Astrocyte of the spinal cord (primary cell): ENCODE results near the gene CACNA1F.

Experiments
- DNase-seq: peaks from one replicate; pipeline ENCODE4 v3.0.0; 2011; ENCODE audit warnings: low read depth, low spot score
- H3K4me3 ChIP-seq: 2 replicates; pipeline ENCODE4 v1.5.1; 2011; ENCODE audit warnings: low read depth, mild to moderate bottlenecking, low read length, moderate library complexity
- CTCF ChIP-seq: IDR thresholded peaks from 2 replicates; pipeline ENCODE4 v1.5.1; 2012; ENCODE audit warnings: low read depth, mild to moderate bottlenecking, low read length, inconsistent platforms
- in situ Hi-C: cut with HindIII; loops from 2 replicates; pipeline ENCODE4 v1.10.0; 2017; ENCODE audit warnings: low sequenced_read_pairs

The CACNA1F gene

DNA sequence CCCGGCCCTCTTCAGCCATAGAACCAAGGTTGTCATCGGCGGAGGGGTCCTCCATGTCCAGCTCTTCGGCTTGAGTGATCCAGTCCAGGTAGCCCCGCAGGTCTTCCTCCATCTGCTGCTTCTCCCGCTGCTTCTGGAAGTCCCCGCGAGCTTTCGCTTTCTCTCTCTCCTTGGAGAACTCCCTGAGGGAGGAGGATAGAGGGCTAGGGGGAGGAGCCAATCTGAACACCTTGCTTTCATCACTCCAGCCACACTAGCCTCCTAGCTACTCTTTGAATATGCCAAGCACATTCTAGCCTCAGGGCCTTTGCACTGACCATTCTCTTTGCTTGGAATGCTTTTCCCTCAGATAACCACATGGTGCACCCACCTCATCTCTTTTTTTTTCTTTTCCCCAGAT, 6.2 kb downstream of the CACNA1F start:
- H3K4me3 ChIP-seq = no peak overlapping the region
- no peak for TF ChIP-seq CTCF
- no peak for DNase-seq
- in situ Hi-C loops = no loop called here

GRCh38 chrX:49225858-49226257, 7.3 kb downstream of the CACNA1F start:
- TF ChIP-seq CTCF = no peak

DNA sequence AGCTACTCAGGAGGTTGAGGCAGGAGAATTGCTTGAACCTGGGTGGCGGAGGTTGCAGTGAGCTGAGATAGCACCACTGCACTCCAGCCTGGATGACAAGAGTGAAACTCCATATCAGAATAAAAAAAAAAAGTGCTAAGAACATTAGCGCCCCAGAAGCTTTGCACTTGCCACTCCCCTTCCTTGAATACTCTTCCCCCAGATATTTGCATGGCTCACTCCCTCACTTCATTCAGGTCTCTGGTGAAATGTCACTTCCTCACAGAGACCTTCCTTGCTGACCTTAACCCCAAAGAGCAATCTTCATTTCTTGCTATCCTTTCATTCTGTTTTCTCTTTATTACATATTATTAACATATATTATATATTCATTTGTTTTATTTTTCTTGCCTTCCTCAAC, 11.3 kb downstream of the CACNA1F start:
- no peak for TF ChIP-seq CTCF
- in situ Hi-C loops = no loop called here
- H3K4me3 ChIP-seq = no peak overlapping the region
- DNase-seq = no peak

More at GRCh38 chrX:49225858-49226257, 7.3 kb downstream of the CACNA1F start:
- no peak overlapping the region for H3K4me3 ChIP-seq
- in situ Hi-C loops = no loop called here
- no peak for DNase-seq

- TF ChIP-seq CTCF = no peak
- H3K4me3 ChIP-seq = no peak overlapping the region
- in situ Hi-C loops = no loop called here
- no peak for DNase-seq
Measured at GRCh38 chrX:49220100-49220499, 13.0 kb downstream of the CACNA1F start.

GRCh38 chrX:49214996-49215526, 18.1 kb downstream of the CACNA1F start:
- DNase-seq = no peak
- H3K4me3 ChIP-seq = no peak overlapping the region
- in situ Hi-C loops = no loop called here
- TF ChIP-seq CTCF = no peak

- TF ChIP-seq CTCF = no peak
- in situ Hi-C loops = no loop called here
- no peak for DNase-seq
- H3K4me3 ChIP-seq = no peak overlapping the region
Measured at GRCh38 chrX:49214416-49214815, 18.7 kb downstream of the CACNA1F start.

DNA sequence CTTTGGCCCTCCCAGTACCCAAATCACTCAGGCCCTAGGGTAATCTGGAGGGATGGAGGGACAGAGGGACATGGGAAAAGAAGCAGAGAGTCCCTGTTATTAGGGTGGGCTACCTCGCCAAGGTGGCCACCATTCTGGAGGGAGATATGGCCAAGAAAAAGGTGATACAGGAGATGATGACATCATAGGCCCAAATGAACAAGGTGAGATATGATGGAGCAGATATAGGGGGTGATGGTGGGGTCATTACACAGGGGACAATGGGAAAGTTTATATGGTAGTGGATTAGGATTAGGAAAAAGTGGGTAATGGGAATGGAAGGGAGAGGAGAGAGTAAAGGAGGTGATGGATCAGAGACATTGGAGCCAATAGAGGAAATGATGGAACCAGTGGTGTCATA, 20.3 kb downstream of the CACNA1F start:
- in situ Hi-C loops = no loop called here
- DNase-seq = no peak
- no peak for TF ChIP-seq CTCF
- H3K4me3 ChIP-seq = no peak overlapping the region
